OCI-LY7 (cell line): ENCODE measurements around the gene TSPAN9.

Experiments used
- CTCF ChIP-seq: fragments of 200-600 bp; sonication (generic); conservative IDR thresholded peaks from 2 replicates; pipeline ENCODE4 v1.5.1; 2014; ENCODE audit warnings: mild to moderate bottlenecking, antibody characterized with exemption, low read length, moderate library complexity, mixed read lengths
- EZH2phosphoT487 ChIP-seq: fragments of 200-600 bp; sonication (generic); IDR thresholded peaks from 2 replicates; pipeline ENCODE4 v1.6.1; 2018; ENCODE audit warnings: low read depth, borderline replicate concordance, mild to moderate bottlenecking, mixed run types, antibody characterized with exemption, low read length, moderate library complexity, mixed read lengths

- TF ChIP-seq CTCF (no peak), EZH2phosphoT487 (no peak)
Measured at GRCh38 chr12:3242199-3242863, 165.2 kb downstream of the TSPAN9 start.
